Lower lobe of right lung (tissue), 2 donors: ENCODE results near the gene MSANTD7. TPM values are rescaled to one million over a fixed set of nuclear protein-coding genes. Genes with fewer than 3 reads are reported as not detected.
A peak's percentile ranks its signal among the peaks of the same experiment; 100 is the strongest.

Experiments used
- ATAC-seq, 2 donors: fragments of 200-7000 bp; cut with Tn5 transposase; one replicate each; pipeline ENCODE4 v1.9.1; 2020 to 2022; ENCODE audit warnings: mild to moderate bottlenecking in 2 of 2, moderate library complexity in 2 of 2
- DNase-seq: peaks from one replicate; pipeline ENCODE4 v3.0.0-alpha.2; 2020
- H3K27ac ChIP-seq: fragments of 200-600 bp; one replicate; pipeline ENCODE4 v1.8.0; 2022
- H3K27me3 ChIP-seq: fragments of 200-600 bp; one replicate; pipeline ENCODE4 v1.8.0; 2022; ENCODE audit warnings: low read depth
- H3K36me3 ChIP-seq: fragments of 200-600 bp; one replicate; pipeline ENCODE4 v1.8.0; 2022; ENCODE audit warnings: mild to moderate bottlenecking
- H3K4me1 ChIP-seq: fragments of 200-600 bp; one replicate; pipeline ENCODE4 v1.8.0; 2022
- H3K4me3 ChIP-seq: fragments of 200-600 bp; one replicate; pipeline ENCODE4 v1.8.0; 2022; ENCODE audit warnings: mild to moderate bottlenecking
- H3K9me3 ChIP-seq: fragments of 200-600 bp; one replicate; pipeline ENCODE4 v1.8.0; 2022
- CTCF ChIP-seq: fragments of 200-600 bp; IDR thresholded peaks from one replicate; pipeline ENCODE4 v1.8.0; 2022; ENCODE audit warnings: antibody characterized with exemption, mild to moderate bottlenecking
- intact Hi-C: fragments of 100-400 bp; cut with DNase I; formaldehyde crosslinking; loops from one replicate; pipeline ENCODE4 v1.11.0; 2022
- total RNA-seq: library from RNA; stranded (reverse); fragmentation: NEBNext Ultra II Directional; extraction: Animal tissue kit (Norgen Biotek cat#: 25700); gene quantifications from one replicate; pipeline ENCODE4 v1.2.1, GENCODE V29; 2021
- donor health status: DM: no; HTN: yes; CAD: no; lungs with severe emphysema.

The MSANTD7 gene
- total RNA-seq, 1 donor from 2014 or later: 8.0 TPM

- Histone ChIP-seq H3K27me3 (no peaks in the 10 kb centered on the region), H3K27ac (no peak overlapping the region), H3K4me1 (peaks cover 4% of the 10 kb centered on the region), H3K4me3 (no peak overlapping the region), H3K36me3 (no peaks in the 10 kb centered on the region), H3K9me3 (no peaks in the 10 kb centered on the region)
- DNase-seq: no peak
- ATAC-seq: no peak
- TF ChIP-seq CTCF: no peak
- intact Hi-C loops: loop anchor here (10.0 kb wide), 1 partner anchor 325 kb away; no protein-coding TSS in a partner anchor
Observed at GRCh38 chr10:14820010-14820774, 17.9 kb upstream of the MSANTD7 start.

GRCh38 chr10:14820775-14821154, 17.3 kb upstream of the MSANTD7 start:
- ATAC-seq (no peak), DNase-seq (no peak)
- peaks cover 4% of the 10 kb centered on the region for H3K4me1 ChIP-seq
- intact Hi-C loops: loop anchor here (10.0 kb wide), 1 partner anchor 326 kb away; no protein-coding TSS in a partner anchor
- H3K4me3 ChIP-seq: no peak overlapping the region
- H3K27me3 ChIP-seq: no peaks in the 10 kb centered on the region
- no peaks in the 10 kb centered on the region for H3K9me3 ChIP-seq
- TF ChIP-seq CTCF: no peak
- no peaks in the 10 kb centered on the region for H3K36me3 ChIP-seq
- no peak overlapping the region for H3K27ac ChIP-seq

GRCh38 chr10:14821635-14822375, 16.3 kb upstream of the MSANTD7 start:
- no peaks in the 10 kb centered on the region for H3K9me3 ChIP-seq
- no peak overlapping the region for H3K4me3 ChIP-seq
- intact Hi-C loops: loop anchor here (10.0 kb wide), 1 partner anchor 327 kb away; no protein-coding TSS in a partner anchor
- no peak for ATAC-seq
- H3K36me3 ChIP-seq: no peaks in the 10 kb centered on the region
- no peaks in the 10 kb centered on the region for H3K27me3 ChIP-seq
- peaks cover 4% of the 10 kb centered on the region for H3K4me1 ChIP-seq
- no peak for TF ChIP-seq CTCF
- DNase-seq: no peak
- H3K27ac ChIP-seq: no peak overlapping the region

GRCh38 chr10:14822879-14823755, 15.0 kb upstream of the MSANTD7 start:
- peak in 1 of 2 donors; percentile 71 for ATAC-seq
- TF ChIP-seq CTCF: peak; percentile 64
- DNase-seq: no peak
- intact Hi-C loops: loop anchor here (10.0 kb wide), 1 partner anchor 328 kb away; no protein-coding TSS in a partner anchor
- H3K36me3 ChIP-seq: no peaks in the 10 kb centered on the region
- H3K4me1 ChIP-seq: peaks cover 4% of the 10 kb centered on the region
- no peak overlapping the region for H3K4me3 ChIP-seq
- no peak overlapping the region for H3K27ac ChIP-seq
- H3K27me3 ChIP-seq: no peaks in the 10 kb centered on the region
- no peaks in the 10 kb centered on the region for H3K9me3 ChIP-seq

GRCh38 chr10:14823966-14824365, 14.1 kb upstream of the MSANTD7 start:
- intact Hi-C loops: loop anchor here (10.0 kb wide), 1 partner anchor 329 kb away; no protein-coding TSS in a partner anchor
- ATAC-seq (no peak), DNase-seq (no peak)
- H3K4me3 ChIP-seq: no peak overlapping the region
- H3K27ac ChIP-seq: no peak overlapping the region
- no peaks in the 10 kb centered on the region for H3K9me3 ChIP-seq
- H3K36me3 ChIP-seq: no peaks in the 10 kb centered on the region
- no peaks in the 10 kb centered on the region for H3K27me3 ChIP-seq
- H3K4me1 ChIP-seq: peaks cover 4% of the 10 kb centered on the region
- no peak for TF ChIP-seq CTCF
